Ovary (tissue), 9 donors: Measurements from ENCODE around the gene NFIA. TPM values are rescaled to one million over a fixed set of nuclear protein-coding genes. Genes with fewer than 3 reads are reported as not detected.

Source experiments
- DNase-seq, 5 donors: peaks; one replicate each; pipeline ENCODE4 v3.0.0-alpha.2; 2019 to 2020
- H3K27ac ChIP-seq, 2 donors: fragments of 200-600 bp; one replicate each; pipeline versions ENCODE4 v1.5.1 to v1.8.0; 2019 to 2022
- H3K27me3 ChIP-seq: fragments of 200-600 bp; one replicate; pipeline ENCODE4 v1.8.0; 2022
- H3K36me3 ChIP-seq: fragments of 200-600 bp; sonication (generic); one replicate; pipeline ENCODE4 v1.5.1; 2019
- H3K4me1 ChIP-seq: one replicate; pipeline ENCODE4 v1.8.1; 2013; ENCODE audit warnings: mild to moderate bottlenecking, moderate library complexity; ENCODE audit not compliant: insufficient read depth
- H3K4me3 ChIP-seq: fragments of 200-600 bp; sonication (generic); one replicate; pipeline ENCODE4 v1.5.1; 2017
- H3K9me3 ChIP-seq, 2 donors: fragments of 200-600 bp in 1 of 2; sonication (generic) in 1 of 2; one replicate each; pipeline versions ENCODE4 v1.5.1 to v1.8.1; 2013 to 2019; ENCODE audit warnings: mild to moderate bottlenecking in 1 of 2, moderate library complexity in 1 of 2
- CTCF ChIP-seq, 3 donors: fragments of 450-650 bp in 2 of 3; fragments of 200-600 bp in 1 of 3; IDR thresholded peaks; one replicate each; pipeline versions ENCODE4 v1.5.1 to v1.8.0; 2016 to 2022; ENCODE audit warnings: antibody characterized with exemption in 3 of 3, mild to moderate bottlenecking in 1 of 3
- EP300 ChIP-seq: sonication (generic); formaldehyde crosslinking; IDR thresholded peaks from one replicate; pipeline ENCODE4 v1.6.1; 2017; ENCODE audit warnings: antibody characterized with exemption
- POLR2A ChIP-seq: fragments of 450-650 bp; IDR thresholded peaks from one replicate; pipeline ENCODE4 v1.6.1; 2017; ENCODE audit warnings: antibody characterized with exemption, mild to moderate bottlenecking, moderate library complexity
- WGBS, 3 donors: extraction: QIAGEN DNeasy Blood & Tissue Kit in 1 of 3; methylation state at CpG; one replicate each; pipeline versions ENCODE4 v1.1.5 to v1.1.7; 2013 to 2017; 5-methylcytosine and 5-hydroxymethylcytosine counted together
- intact Hi-C, 4 donors: fragments of 100-400 bp; cut with DNase I; formaldehyde crosslinking; loops; one replicate each; pipeline versions ENCODE4 v1.11.0 to v1.15.1; 2022 to 2023
- polyA plus RNA-seq, 2 donors: library from polyadenylated mRNA; stranded (reverse); fragments of 200-250 nt in 1 of 2; fragments of 350-450 nt in 1 of 2; fragmentation: Illumina TruSeq in 1 of 2; extraction: RNeasy Lipid Tissue Mini Kit (QIAGEN cat#74804) in 1 of 2; gene quantifications; one replicate each; pipeline ENCODE4 v1.2.3, GENCODE V29; 2013 to 2014
- total RNA-seq, 7 donors: library from RNA; depleted of rRNA in 2 of 7; stranded (reverse); fragments of >200 nt in 2 of 7; fragmentation: NEBNext Ultra II Directional in 3 of 7; extraction: Animal tissue kit (Norgen Biotek cat#: 25700) in 3 of 7; gene quantifications; one replicate each; pipeline versions ENCODE4 v1.1.0 to v1.2.4, GENCODE V29; 2016 to 2023
- donor health status: DM: no; HTN: no; CAD: no; lungs with moderate emphysema.
- donor health status: DM: no; HTN: no; CAD: no.
- donor health status: Bipolar disorder and iron deficiency.
- donor health status: DM: yes; HTN: yes; CAD: no.
- donor health status: DM: no; HTN: no; CAD: no.
- donor health status: DM: yes; HTN: yes; CAD: no.

The NFIA gene
- total and polyA plus RNA-seq, 9 donors, result 11.8 to 115 (median 80.9) TPM

DNA sequence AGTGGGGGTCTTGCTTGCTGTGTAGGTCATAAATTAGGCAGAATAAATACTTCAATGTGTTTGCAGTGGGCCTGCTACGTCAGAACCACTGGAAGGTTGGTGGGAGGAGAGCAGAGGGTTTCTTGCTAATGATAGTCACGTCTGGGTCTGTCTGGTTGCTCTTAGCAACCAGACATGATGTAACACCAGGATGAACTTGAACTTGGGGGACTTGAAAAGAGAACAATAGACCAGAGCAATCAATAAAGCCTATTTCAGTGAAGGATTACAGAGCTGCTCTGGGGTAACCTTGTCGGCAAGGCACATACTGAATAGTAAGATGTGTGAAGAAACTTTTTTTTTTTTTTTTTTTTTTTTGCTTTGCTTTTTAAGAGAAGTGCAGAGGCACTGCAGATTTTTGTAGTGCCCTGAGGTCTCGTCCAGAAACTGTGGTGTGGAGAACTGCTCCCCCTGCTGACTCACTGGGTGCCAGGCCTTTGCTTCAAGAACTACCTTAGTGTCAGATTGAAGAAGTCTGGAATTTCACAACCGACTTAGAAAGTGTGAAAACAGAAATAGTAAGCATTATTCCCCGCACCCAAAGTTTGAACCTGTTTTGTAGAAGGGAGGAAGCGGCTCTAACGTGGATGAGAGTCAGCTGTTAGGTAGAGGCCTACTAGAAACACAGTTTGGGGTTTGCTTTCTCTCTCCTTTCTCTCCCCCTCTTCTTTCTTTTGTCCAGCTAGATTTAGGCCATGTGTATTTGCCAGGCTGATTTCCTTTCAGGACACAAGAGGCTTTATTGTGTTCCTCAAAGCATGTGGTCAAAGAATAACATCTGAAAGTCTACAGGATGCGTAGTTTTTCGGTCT, 371.0 kb downstream of the NFIA start:
- DNase-seq, result peak; percentile 91 to 97 (median 92)
- TF ChIP-seq POLR2A (no peak), CTCF (IDR thresholded peaks at IDR 0.05) (peak; percentile 62 to 73 (median 67))
- Histone ChIP-seq H3K36me3 (no peaks in the 10 kb centered on the region), H3K4me1 (peaks cover 15% of the 10 kb centered on the region), H3K9me3 (no peaks in the 10 kb centered on the region), H3K4me3 (no peak overlapping the region), H3K27ac (peak overlapping the region; percentile 14 to 85), H3K27me3 (no peaks in the 10 kb centered on the region)
- 5 to 7% (median 5%) methylated on average over 10 of the region's 10 CpGs for WGBS, 3 donors
- intact Hi-C loops, result loop anchor here (5.0 to 10.0 kb wide), 6 partner anchors 184 to 479 kb away; partner anchors contain the start of gene TM2D1 (in 1 of the 4)

- no peak for TF ChIP-seq POLR2A
- no peak for TF ChIP-seq CTCF (IDR thresholded peaks at IDR 0.05)
- TF ChIP-seq EP300, result no peak
- Histone ChIP-seq H3K36me3 (no peaks in the 10 kb centered on the region), H3K27ac (no peak overlapping the region), H3K4me3 (no peak overlapping the region), H3K27me3 (no peaks in the 10 kb centered on the region), H3K4me1 (peaks cover 10% of the 10 kb centered on the region), H3K9me3 (no peaks in the 10 kb centered on the region)
- WGBS, 3 donors, result 93 to 96% (median 94%) methylated on average over 7 of the region's 7 CpGs
- intact Hi-C loops, result loop anchor here in 3 of 4 donors (10.0 kb wide), 4 partner anchors 189 to 481 kb away; partner anchors contain the start of gene TM2D1 (in 1 of the 3)
- no peak for DNase-seq
Measured at GRCh38 chr1:61455400-61455799, 373.0 kb downstream of the NFIA start.

DNA sequence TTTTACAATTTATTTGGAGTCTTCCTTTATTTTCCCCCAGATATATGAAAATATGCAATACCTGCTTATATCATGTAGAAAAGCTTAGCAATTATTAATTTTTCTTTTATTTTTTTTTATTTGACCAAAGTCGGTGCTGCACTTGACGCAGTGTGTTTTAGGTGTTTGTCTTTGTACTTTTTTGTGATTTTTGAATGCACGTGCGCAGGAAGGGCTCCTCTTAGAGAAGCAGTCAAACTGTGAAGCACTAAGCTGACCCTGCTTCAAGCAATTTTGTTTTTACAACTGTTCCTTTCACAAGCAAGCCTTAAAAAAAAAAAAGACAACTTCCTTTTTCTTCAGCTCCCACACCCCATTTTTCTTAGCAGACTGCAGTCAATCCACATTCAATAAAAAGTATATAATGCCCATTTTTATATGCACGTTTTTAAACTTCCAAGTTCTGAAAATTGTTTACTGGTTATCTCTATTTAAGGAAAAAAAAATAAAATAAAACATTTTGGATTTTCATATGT, 375.2 kb downstream of the NFIA start:
- no peaks in the 10 kb centered on the region for H3K9me3 ChIP-seq
- H3K4me3 ChIP-seq, result no peak overlapping the region
- no peaks in the 10 kb centered on the region for H3K36me3 ChIP-seq
- peaks cover 3% of the 10 kb centered on the region for H3K4me1 ChIP-seq
- DNase-seq, result no peak
- no peaks in the 10 kb centered on the region for H3K27me3 ChIP-seq
- intact Hi-C loops, result loop anchor here in 3 of 4 donors (10.0 kb wide), 4 partner anchors 187 to 483 kb away; partner anchors contain the start of gene TM2D1 (in 1 of the 3)
- H3K27ac ChIP-seq, result no peak overlapping the region
- no peak for TF ChIP-seq EP300
- no peak for TF ChIP-seq POLR2A
- TF ChIP-seq CTCF (IDR thresholded peaks at IDR 0.05), result no peak
- 86 to 89% (median 87%) methylated on average over 5 of the region's 5 CpGs for WGBS, 3 donors

- Histone ChIP-seq H3K4me3 (no peak overlapping the region), H3K27me3 (no peaks in the 10 kb centered on the region), H3K36me3 (no peaks in the 10 kb centered on the region), H3K4me1 (peaks cover 1% of the 10 kb centered on the region), H3K27ac (no peak overlapping the region), H3K9me3 (no peaks in the 10 kb centered on the region)
- no peak for TF ChIP-seq POLR2A
- TF ChIP-seq CTCF (IDR thresholded peaks at IDR 0.05), result no peak
- intact Hi-C loops, result loop anchor here in 3 of 4 donors (10.0 kb wide), 4 partner anchors 185 to 485 kb away; partner anchors contain the start of gene TM2D1 (in 1 of the 3)
- WGBS, 3 donors, result 91 to 94% (median 91%) methylated on average over 12 of the region's 12 CpGs
- DNase-seq, result no peak
Measured at GRCh38 chr1:61459345-61459744, 377.0 kb downstream of the NFIA start.
